ENCODE results near the gene GPR179.

DNA sequence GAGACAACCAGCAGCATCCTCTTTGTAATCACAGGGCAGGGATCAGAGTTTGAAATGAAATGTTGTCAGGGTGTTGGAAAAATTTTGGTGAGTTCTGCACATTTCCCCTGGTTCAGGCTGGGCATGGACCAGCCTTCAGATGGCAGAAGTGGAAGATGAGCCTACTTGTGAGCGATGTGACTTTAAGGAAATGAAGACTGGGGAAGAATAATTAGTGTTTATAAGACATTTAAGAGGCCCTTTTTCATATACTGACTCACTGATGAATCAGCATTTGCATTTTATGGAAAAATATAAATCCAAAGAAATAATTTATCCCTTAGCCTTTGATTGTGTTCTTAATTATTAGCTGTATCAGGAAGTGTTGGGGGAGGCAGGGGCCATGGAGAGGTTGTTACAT, 20.9 kb downstream of the GPR179 start:
- TF ChIP-seq, protein P1, sequence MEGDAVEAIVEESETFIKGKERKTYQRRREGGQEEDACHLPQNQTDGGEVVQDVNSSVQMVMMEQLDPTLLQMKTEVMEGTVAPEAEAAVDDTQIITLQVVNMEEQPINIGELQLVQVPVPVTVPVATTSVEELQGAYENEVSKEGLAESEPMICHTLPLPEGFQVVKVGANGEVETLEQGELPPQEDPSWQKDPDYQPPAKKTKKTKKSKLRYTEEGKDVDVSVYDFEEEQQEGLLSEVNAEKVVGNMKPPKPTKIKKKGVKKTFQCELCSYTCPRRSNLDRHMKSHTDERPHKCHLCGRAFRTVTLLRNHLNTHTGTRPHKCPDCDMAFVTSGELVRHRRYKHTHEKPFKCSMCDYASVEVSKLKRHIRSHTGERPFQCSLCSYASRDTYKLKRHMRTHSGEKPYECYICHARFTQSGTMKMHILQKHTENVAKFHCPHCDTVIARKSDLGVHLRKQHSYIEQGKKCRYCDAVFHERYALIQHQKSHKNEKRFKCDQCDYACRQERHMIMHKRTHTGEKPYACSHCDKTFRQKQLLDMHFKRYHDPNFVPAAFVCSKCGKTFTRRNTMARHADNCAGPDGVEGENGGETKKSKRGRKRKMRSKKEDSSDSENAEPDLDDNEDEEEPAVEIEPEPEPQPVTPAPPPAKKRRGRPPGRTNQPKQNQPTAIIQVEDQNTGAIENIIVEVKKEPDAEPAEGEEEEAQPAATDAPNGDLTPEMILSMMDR (IDR thresholded peaks at IDR 0.05) = no peak
- no peak for TF ChIP-seq POLR2A (IDR thresholded peaks at IDR 0.05)
